ENCODE results near the gene NHS. TPM values are rescaled to one million over a fixed set of nuclear protein-coding genes. Genes with fewer than 3 reads are reported as not detected.

The NHS gene
- polyA plus RNA-seq, 2 of the 4 experiments (the other 2 are of a cell fraction): 3.6 to 5.0 TPM

GRCh38 chrX:17519358-17519757 lies 144.4 kb downstream of the NHS start:
- DNase-seq (ENCODE audit: low read depth in 1 of 2, low spot score in 1 of 2): no peak
- no peaks in the 10 kb centered on the region for H3K9me3 ChIP-seq
- POLR2A ChIA-PET: no interaction called here
- H3K27ac ChIP-seq: no peak overlapping the region
- 79% methylated on average over 7 of the region's 7 CpGs for WGBS (ENCODE audit: missing lambda C conversion rate)
- no peak for ATAC-seq
- H3K4me1 ChIP-seq: peaks cover 20% of the 10 kb centered on the region
- H3K4me3 ChIP-seq: no peak overlapping the region
- TF ChIP-seq HMGXB4 (CRISPR knock-in tag; IDR thresholded peaks at IDR 0.05; ENCODE audit: borderline replicate concordance): no peak
- FAIRE-seq: no peak
- CTCF ChIA-PET: interaction anchor here (1.1 kb wide), 1 partner anchor 10 kb away, joined by 3 read pairs; no protein-coding TSS in a partner anchor
- no peak overlapping the region for H3K4me2 ChIP-seq

- CTCF ChIA-PET: no interaction called here
Measured at GRCh38 chrX:17520016-17520615, 145.1 kb downstream of the NHS start.

GRCh38 chrX:17521871-17522693 lies 147.1 kb downstream of the NHS start:
- FAIRE-seq (no peak), DNase-seq (ENCODE audit: low read depth in 1 of 2, low spot score in 1 of 2) (peak; percentile 67), ATAC-seq (peak; percentile 90 to 92)
- 37% methylated on average over 10 of the region's 16 CpGs for WGBS (ENCODE audit: missing lambda C conversion rate)
- TF ChIP-seq RAD21 (conservative IDR thresholded peaks at IDR 0.05 in 1 of 2, IDR thresholded peaks at IDR 0.05 in 1 of 2) (peak in 1 of 2 experiments; percentile 49; a peak in 2 of 5 replicates), KDM5A (IDR thresholded peaks at IDR 0.05) (no peak), SMC3 (IDR thresholded peaks at IDR 0.05) (peak; percentile 42; the same call in 1 of the 3 replicates), RCOR1 (IDR thresholded peaks at IDR 0.05; ENCODE audit: low read depth, low read length) (no peak), RFX5 (IDR thresholded peaks at IDR 0.05) (no peak), FOSL2 (IDR thresholded peaks at IDR 0.05) (no peak), FOSL2 (CRISPR knock-in tag; IDR thresholded peaks at IDR 0.05) (no peak), PBX3 (IDR thresholded peaks at IDR 0.05) (no peak), HES2 (IDR thresholded peaks at IDR 0.05) (no peak), CBX2 (IDR thresholded peaks at IDR 0.05; ENCODE audit: borderline replicate concordance, low read depth) (no peak), EP300 (IDR thresholded peaks at IDR 0.05) (peak in 1 of 2 experiments; percentile 13; a peak in 1 of 5 replicates)
- ChIA-PET POLR2A (interaction anchor here (0.6 kb wide), 1 partner anchor 162 kb away, joined by 3 read pairs; no protein-coding TSS in a partner anchor), CTCF (interaction anchor here (1.0 to 1.6 kb wide), 2 partner anchors 11 to 146 kb away, joined by 3 read pairs; no protein-coding TSS in a partner anchor)
- Histone ChIP-seq H3K4me2 (peak overlapping the region; percentile 83), H3K4me1 (peaks cover 35% of the 10 kb centered on the region), H3K4me3 (peak overlapping the region; percentile 18; the same call in 1 of the 3 replicates), H3K27ac (peak overlapping the region; percentile 80 to 90), H3K9me3 (no peaks in the 10 kb centered on the region)

More at GRCh38 chrX:17520016-17520615, 145.1 kb downstream of the NHS start:
- no peak for ATAC-seq
- Histone ChIP-seq H3K4me3 (no peak overlapping the region), H3K27ac (peak overlapping the region in 1 of 2 experiments; percentile 6; a peak in 1 of 6 replicates), H3K9me3 (no peaks in the 10 kb centered on the region), H3K4me1 (peaks cover 28% of the 10 kb centered on the region), H3K4me2 (no peak overlapping the region)
- FAIRE-seq: peak; percentile 91
- WGBS (ENCODE audit: missing lambda C conversion rate): 95% methylated on average over 2 of the region's 2 CpGs
- POLR2A ChIA-PET: no interaction called here
- TF ChIP-seq POLR2AphosphoS2 (conservative IDR thresholded peaks at IDR 0.05; ENCODE audit: low read length): no peak
- no peak for TF ChIP-seq ZFP36 (IDR thresholded peaks at IDR 0.05; ENCODE audit: borderline replicate concordance, partially characterized antibody)
- no peak for DNase-seq (ENCODE audit: low read depth in 1 of 2, low spot score in 1 of 2)

Measured in A549 (cell line).